SIG-M5 (cell line): ENCODE results near the gene BANF2.
"Not testable (repeated sequence)": the region's sequence is repeated elsewhere in the genome, so short reads cannot be mapped to it uniquely, and the experiment has no call there.

ENCODE experiments used
- DNase-seq: peaks from one replicate; lab custom pipeline; 2025; lab: John Stamatoyannopoulos, UW

The BANF2 gene

DNA sequence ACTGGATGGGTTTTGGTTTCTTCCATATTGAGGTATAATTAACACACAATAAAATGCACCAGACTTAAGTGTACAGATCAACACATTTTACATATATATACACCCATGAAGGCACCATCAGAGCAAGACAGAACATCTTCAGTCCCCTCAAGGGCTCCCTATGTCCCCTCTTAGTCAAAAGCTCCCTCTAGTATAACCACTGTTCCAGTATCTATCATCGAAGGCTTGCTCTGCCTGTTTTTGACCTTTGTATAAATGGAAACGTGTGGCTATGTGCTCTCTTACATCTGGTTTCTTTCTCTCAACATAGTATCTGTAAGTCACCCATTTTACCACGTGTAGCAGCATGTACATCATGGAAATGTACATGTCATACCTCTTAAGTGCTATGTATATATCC is 66.5 kb downstream of the BANF2 start:
- no peak for DNase-seq

DNA sequence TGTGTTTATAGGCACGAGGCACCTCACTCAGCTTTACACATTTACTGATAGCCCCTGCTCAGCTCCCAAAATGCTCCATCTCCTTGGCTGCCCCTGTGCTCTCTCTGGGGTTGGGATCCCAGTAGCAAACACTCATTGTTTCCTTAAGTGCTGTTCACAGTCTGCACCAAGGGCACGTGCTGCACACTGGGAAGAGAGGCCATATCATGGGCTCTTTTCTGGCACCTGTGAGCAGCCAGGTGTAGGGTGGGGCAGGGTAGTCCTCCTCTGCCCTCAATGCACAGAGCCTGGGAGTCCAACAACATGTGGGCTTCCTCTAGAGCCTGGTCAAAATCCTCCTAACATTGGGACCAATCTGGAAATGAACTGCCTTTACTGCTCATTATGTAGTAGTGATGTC is 67.9 kb downstream of the BANF2 start:
- DNase-seq, result no peak

DNA sequence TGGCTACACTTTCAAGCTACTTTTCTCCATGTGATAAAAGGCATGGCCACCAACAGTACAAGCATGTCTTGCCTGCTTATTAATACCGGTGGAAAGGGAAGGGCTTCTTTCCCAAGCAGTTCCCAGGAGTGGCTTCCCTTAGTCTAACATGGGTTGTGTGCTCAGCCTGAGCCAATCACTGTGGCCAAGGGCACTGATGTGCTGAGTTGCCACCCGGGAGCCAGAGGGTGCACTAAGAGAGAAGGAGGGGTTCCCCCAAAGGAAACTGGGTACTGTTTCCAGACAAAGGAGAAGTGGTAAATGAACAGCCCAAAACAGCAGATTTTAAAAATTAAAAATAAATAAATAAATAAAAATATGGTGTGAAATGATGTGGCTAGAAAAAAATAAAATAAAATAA is 68.5 kb downstream of the BANF2 start:
- DNase-seq, result no peak

DNA sequence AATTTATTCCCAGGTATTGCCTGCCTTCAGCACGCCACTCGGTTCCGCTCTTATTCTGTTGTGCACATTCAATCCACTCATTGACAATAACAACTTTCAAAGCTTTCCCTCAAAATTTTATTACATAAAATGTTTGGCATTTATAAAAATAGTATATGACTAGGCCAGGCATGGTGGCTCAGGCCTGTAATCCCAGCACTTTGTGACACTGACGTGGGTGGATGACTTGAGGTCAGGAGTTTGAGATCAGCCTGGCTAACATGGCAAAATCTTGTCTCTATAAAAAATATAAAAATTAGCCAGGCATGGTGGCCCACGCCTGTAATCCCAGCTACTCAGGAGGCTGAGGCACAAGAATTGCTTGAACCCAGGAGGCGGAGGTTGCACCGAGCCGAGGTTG is 70.0 kb downstream of the BANF2 start:
- DNase-seq, result not testable (repeated sequence)

DNA sequence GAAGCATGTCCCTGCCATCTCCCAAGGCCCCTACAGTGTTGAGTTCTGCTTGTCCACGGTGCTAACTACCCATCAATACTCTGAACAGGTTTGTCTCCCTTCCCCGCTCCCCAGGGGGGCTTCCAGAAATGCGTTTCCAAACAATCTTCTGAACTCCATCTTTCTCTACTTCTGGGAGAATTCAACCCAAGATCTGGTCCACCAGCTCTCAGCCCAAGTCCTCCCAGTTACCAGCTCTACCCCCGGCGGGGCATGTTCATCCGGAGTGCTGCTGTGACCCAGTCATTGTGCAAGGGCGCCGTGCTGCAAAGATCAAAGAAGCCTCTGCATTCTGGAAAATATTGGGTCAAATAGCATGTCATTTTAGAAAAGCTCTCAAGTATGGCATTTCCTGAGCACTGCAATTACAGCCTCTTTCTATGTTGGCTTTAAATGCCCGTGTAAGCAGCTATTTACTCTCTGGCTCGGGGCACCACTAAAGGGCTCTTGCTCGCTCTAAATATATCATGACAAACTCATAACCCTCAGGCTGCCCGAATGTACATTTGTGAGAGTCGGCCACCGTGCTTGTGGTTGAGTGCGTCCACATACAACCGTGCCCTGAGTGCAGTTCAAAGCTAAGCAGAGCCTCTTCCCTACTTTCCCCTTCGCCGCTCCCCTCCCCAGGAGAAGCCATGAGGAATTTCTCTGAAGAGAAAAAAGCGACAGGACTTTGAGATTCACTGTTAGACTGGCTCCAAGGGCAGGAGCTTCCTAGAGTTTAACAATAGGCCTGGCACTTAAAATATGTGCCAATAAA is 71.6 kb downstream of the BANF2 start:
- DNase-seq, result no peak

DNA sequence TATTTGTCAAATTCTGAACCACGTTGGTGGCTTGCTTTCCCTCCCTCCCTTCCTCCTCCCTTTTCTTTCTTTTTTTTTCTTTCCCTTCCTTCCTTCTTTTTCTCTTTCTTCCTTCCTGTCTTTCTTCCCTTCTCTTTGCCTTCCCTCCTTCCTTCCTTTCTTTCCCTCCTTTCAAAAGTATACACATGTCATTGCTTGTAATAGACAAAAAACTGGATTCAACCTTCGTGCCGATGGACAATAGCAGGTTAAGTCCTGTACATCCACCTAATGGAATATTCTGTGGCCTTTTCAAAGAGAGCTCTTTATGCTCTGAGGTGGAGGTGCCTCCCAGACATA is 72.2 kb downstream of the BANF2 start:
- DNase-seq, result no peak

DNA sequence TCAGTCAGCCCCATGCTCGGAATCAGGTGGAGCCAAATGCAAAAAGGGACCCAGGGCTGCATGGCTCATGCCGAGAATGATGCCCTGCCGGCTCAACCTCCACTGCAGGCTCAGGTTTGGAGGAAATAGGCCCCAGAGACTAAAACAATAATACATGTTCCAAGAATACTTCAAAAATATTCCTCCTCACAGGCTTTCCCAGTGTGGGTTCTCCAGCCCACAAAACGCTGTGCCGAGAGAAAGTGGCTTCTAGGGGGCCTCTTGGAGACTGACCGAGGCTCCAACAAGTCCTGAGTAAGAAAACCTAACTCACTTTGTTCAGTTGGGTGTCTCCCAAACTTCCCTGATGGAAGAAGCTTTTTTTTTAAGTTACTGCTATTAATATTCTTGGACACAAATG is 73.9 kb downstream of the BANF2 start:
- DNase-seq, result no peak

DNA sequence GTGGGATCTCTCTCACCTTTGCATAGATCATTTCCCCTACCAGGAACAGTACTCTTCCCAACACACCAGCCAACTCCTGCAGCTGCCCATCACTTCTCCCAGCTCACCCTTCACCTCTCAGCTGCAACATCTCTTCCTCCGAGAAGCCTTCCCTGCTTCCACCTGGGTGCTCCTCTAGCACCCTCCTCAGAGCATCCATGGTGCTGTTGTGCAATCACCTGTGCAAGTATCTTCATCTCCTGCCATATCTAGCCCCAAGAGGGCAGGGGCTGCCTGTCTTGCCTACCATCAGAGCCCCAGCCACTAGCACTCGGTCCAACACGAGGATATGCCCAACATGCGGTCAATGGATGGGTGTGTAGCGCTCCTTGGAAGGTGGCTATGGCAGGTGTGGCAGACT is 75.8 kb downstream of the BANF2 start:
- no peak for DNase-seq

DNA sequence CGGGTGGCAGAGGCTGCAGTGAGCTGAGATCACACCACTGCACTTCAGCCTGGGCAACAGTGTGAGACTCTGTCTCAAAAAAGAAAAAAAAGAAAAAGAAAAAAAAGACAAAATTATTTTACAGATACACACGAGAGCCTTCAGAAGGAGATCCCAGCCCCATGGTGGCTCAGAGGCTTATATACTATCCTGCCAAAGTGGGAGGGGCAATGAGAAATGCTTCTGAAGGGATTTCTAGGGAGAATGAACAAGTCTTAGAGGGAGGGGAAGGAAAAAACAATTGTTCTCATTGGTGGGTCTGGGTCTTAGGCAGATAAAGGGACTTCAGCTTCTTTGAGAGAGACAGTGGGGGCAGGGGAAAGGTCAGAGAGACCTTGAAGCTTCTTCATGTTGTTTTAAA is 76.8 kb downstream of the BANF2 start:
- no peak for DNase-seq

DNA sequence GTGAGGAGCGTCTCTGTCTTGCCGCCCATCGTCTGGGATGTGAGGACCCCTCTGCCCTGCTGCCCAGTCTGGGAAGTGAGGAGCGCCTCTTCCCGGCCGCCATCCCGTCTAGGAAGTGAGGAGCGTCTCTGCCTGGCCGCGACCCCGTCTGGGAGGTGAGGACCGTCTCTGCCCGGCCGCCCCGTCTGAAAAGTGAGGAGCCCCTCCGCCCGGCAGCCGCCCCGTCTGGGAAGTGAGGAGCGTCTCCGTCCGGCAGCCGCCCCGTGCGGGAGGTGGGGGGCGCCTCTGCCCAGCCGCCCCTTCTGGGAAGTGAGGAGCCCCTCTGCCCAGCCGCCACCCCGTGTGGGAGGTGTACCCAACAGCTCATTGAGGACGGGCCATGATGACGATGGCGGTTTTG is 79.2 kb downstream of the BANF2 start:
- not testable (repeated sequence) for DNase-seq

DNA sequence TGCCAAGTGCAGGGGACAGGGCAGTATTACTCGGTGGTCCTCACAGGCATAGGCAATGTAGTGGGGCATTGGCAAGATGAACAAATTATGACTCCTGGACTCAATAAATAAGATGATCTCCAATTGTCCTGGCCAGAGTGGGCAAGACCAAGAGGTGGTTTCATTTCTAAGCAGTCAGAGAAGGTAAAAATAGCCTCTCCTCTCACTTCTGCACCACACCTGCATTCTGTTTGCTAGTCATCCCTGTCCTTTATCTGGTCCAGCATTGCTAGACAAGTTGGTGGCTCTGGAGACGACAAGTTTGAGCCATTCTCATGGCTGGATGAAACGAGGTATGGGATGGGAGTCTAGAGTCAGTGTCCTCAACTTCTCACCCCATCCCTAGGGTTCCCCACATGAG is 83.0 kb downstream of the BANF2 start:
- no peak for DNase-seq

DNA sequence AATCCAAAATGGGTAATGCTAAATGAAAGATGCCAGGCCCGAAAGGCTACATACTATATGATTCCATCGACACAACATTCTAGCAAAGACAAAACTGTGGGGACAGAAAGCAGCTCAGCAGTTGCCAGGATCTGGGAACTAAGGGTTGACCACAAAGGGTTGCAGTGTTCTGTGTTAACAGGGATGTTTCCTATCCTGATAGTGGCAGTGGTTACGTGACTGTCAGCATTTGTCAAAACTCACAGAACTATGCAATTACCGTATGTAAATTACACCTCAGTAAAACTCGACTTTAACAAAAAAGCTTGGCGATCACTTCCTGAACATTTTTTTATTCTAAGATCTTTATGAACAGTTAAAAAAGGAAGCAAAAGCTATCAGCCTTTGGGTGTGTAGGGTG is 83.9 kb downstream of the BANF2 start:
- no peak for DNase-seq

DNA sequence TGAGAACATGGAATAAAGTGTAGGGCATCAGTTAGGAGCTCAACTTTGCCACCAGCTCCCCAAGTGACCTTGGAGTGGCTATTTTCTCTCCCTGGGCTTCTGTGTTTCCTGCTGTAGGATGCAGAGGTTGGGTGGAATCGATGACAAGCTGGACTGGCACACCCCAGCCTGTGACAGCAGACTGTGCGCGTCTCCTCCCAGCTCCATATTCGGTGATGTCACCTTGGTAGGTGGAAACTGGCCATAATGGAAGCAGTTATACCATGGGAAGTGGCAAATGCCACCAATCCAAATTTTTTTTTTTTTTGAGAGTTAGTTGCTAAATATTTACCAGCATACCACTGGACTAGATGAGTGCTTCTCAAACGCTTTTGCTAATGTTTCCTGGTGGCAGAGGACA is 85.2 kb downstream of the BANF2 start:
- DNase-seq, result no peak
